AG04449 (cell line): ENCODE results near the gene PRKCH.

Experiments
- CTCF ChIA-PET: fragments of 350-600 bp; formaldehyde crosslinking; extraction: SDS; loops from one replicate; lab custom pipeline; 2021; ENCODE audit warnings: antibody characterized with exemption; lab: Yijun Ruan, JAX
- POLR2A ChIA-PET: fragments of 400-600, 350-600 bp; formaldehyde crosslinking; extraction: SDS; loops from one replicate; lab custom pipeline; 2020; ENCODE audit warnings: antibody characterized with exemption, inconsistent platforms; lab: Yijun Ruan, JAX
- DNase-seq: peaks from one replicate; pipeline ENCODE4 v3.0.0-alpha.2; 2010; ENCODE audit warnings: low read depth, low spot score
- H3K4me3 ChIP-seq: 2 replicates; pipeline ENCODE4 v1.5.1; 2011; ENCODE audit warnings: low read depth, mild to moderate bottlenecking, control low read depth, low read length
- TF ChIP-seq, protein P1 (sequence below): IDR thresholded peaks from one replicate; pipeline ENCODE4 v1.5.1; 2011; ENCODE audit warnings: mild to moderate bottlenecking, moderate library complexity, low read length, control low read depth, inconsistent platforms; ENCODE audit not compliant: insufficient read depth; ENCODE audit errors: missing control alignments

Gene PRKCH

DNA sequence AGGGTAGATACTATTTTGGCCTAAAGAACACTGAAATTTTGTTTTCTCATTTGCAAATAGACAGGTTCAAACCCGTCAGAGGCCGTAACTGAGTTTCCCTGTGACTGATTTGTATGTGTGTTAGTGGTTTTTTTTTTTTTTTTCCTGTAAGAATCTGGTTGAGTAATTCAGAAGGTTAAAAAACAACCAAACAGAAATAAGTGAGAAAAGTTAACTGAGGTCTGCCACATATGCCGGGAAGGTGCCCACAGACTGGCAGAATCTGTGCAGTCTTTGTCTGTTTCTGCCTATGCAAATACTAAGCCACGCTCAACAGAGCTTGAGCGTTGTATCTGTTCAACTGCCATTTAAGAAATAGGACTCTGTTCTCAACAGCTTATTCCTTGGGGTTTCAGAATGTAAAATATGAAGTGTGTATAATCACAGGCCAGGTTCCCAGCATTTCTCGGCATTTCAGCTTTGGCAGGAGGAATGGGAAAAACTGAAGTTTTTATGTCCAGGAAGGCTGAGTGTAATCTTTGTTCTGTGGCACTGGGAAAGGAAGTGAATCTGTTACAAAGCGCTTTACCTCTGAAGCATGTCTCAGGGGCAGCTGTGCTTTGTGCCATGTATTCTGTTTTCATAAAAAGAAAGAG lies 181.9 kb downstream of the PRKCH start:
- CTCF ChIA-PET: interaction anchor here (1.4 to 7.2 kb wide), 2 partner anchors 20 to 28 kb away, joined by 3 to 36 read pairs; no protein-coding TSS in a partner anchor
- no peak for DNase-seq
- POLR2A ChIA-PET: no interaction called here
- H3K4me3 ChIP-seq: no peak overlapping the region
- TF ChIP-seq, protein P1, sequence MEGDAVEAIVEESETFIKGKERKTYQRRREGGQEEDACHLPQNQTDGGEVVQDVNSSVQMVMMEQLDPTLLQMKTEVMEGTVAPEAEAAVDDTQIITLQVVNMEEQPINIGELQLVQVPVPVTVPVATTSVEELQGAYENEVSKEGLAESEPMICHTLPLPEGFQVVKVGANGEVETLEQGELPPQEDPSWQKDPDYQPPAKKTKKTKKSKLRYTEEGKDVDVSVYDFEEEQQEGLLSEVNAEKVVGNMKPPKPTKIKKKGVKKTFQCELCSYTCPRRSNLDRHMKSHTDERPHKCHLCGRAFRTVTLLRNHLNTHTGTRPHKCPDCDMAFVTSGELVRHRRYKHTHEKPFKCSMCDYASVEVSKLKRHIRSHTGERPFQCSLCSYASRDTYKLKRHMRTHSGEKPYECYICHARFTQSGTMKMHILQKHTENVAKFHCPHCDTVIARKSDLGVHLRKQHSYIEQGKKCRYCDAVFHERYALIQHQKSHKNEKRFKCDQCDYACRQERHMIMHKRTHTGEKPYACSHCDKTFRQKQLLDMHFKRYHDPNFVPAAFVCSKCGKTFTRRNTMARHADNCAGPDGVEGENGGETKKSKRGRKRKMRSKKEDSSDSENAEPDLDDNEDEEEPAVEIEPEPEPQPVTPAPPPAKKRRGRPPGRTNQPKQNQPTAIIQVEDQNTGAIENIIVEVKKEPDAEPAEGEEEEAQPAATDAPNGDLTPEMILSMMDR: no peak

DNA sequence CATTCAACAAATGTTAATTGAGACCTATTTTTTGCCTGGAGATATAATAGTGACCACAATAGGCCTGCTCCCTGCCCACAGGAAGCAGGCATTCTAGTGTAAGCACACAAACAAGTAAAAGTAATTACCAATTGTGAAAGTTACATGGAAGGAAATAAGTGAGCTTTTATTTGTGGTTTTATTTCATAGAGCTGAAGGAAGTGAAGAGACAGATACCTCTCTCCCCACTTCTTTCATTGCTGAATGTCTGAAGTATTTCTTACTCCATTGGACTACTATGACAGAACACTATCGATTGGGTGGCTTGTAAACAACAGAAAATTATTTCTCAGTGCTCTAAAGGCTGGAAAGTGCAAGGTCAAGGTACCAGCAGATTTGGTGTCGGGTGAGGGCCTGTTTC lies 183.5 kb downstream of the PRKCH start:
- CTCF ChIA-PET: interaction anchor here (7.2 kb wide), 1 partner anchor 29 kb away, joined by 36 read pairs; no protein-coding TSS in a partner anchor

DNA sequence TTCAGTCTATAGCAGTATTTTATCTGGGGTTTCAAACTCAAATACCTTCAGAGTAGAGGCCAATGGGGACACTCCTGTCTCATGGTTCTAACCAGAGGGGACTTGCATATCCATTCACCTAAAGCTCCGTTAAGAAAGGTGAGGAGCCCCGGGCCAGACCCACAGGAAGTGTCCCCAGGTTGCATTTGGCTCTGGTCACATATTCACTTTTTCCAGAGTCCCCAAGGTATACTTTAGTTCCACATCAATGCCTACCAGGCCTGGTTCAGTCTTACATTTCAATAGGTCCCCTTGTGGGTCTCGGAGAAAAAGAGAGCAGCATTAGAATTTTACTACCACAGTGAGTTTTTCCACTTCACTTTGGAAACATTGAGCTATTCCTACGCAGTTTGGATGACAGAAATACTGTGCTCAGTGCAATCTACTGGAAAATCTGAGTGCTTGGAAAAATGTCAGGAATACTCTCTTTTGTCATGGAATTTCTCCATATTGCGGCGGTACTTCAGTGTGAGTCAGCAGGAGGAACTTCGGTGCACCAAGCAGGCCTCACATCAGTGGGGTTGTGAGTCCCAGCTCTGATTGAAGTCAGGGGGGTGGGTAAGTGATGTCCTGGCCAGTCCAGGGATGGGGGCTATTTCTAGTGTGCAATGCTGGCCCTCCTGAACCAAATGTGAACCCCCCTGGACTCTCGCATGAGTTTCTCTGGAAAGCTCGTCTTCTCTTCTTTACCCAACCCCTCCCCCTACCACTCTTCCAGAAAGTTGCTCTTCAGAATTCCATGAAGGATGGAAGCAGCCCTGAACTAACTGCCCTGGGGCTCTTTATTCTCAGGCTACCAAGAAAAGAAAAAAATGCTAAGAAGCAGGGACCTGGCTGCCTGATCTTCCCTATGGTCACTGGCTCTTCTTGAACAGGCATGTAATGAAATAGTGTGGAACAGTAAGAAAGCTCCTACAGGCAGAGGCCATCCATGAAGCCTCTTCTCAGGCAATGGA lies 184.7 kb downstream of the PRKCH start:
- CTCF ChIA-PET: interaction anchor here (0.7 to 3.1 kb wide), 8 partner anchors 13 to 331 kb away, joined by 3 to 10 read pairs (median 3); no protein-coding TSS in a partner anchor
- POLR2A ChIA-PET: no interaction called here
- TF ChIP-seq, protein P1: no peak
- H3K4me3 ChIP-seq: no peak overlapping the region
- no peak for DNase-seq

More for the DNA sequence above, 183.5 kb downstream of the PRKCH start:
- POLR2A ChIA-PET: no interaction called here
- no peak overlapping the region for H3K4me3 ChIP-seq
- TF ChIP-seq, protein P1: no peak
- no peak for DNase-seq

DNA sequence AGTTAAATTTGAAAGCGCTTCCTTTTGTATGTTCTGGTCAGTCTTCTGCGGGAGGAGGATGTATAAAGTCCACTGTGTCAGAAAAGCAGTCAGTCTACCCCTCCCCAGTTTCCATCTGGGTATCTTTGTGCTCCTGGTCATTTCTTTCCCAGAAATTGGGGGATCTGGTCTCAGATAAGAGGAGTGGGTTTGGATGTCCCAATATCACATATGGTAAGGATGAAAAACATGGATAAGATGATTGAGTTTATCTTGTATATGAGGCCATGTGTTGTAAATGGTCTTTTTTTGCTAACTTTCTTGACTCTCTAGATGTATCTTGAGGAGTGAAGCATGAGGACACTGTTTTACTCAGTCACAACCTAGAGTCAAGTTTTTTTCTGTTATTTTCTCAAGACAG lies 187.1 kb downstream of the PRKCH start:
- DNase-seq: no peak
- TF ChIP-seq, protein P1: no peak
- POLR2A ChIA-PET: no interaction called here
- H3K4me3 ChIP-seq: no peak overlapping the region
- CTCF ChIA-PET: interaction anchor here (3.1 kb wide), 1 partner anchor 33 kb away, joined by 10 read pairs; no protein-coding TSS in a partner anchor

DNA sequence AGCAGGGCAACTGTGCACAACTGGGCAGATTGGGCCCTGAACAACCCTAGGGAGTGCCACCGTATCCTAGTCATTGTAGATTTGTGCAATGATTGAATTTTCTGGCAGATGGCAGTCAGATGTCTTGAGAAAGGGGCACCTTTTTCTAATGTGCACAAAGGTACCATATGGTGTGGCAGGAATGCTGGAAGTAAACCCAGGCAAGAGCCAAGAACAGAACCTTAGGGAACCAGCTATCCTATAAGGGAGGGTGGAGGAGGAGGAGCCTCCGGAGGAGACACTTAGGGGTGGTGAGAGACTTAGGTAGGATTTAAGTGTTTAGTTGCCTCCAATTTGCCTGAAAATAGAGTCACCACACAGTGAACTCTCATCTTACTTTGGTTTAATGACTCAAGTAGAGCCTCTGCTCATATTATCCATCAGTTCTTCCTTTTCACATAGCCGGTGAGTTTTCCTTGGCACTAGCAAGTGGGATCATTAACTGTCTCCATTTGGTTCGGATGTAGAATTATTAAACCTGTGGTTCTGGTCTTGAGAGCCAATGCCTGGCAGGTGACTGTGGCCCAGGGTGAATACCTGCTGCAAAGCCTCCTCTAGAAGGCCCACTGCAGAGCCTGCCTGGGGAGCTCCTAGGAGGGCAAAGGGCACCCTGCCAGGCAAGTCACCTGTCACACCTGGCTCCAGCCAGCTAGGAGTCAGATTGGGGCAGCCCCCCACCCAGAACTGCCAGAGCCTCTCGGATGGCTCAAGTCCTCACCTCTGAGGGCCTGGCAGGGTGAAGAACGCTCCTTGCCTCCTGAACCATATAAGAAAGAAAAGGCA lies 189.6 kb downstream of the PRKCH start:
- TF ChIP-seq, protein P1: no peak
- CTCF ChIA-PET: interaction anchor here (1.4 kb wide), 1 partner anchor 11 kb away, joined by 3 read pairs; no protein-coding TSS in a partner anchor
- no peak for DNase-seq
- no peak overlapping the region for H3K4me3 ChIP-seq
- POLR2A ChIA-PET: interaction anchor here (1.2 kb wide), 1 partner anchor 184 kb away, joined by 4 read pairs; the partner anchor contains the start of gene HIF1A
